A673 (cell line): ENCODE results near the gene DACT2.

Experiments used
- EZH2 ChIP-seq: fragments of 200-600 bp; sonication (generic); IDR thresholded peaks from 2 replicates; pipeline ENCODE4 v1.6.1; 2017; ENCODE audit warnings: borderline replicate concordance, low read depth, mild to moderate bottlenecking, mixed read lengths, antibody characterized with exemption, low read length; ENCODE audit not compliant: poor library complexity, severe bottlenecking
- TF ChIP-seq, protein P1 (sequence below): fragments of 300-800, 200-600 bp; sonication (generic); conservative IDR thresholded peaks from 2 replicates; pipeline ENCODE4 v1.5.1; 2017; ENCODE audit warnings: low read depth, mild to moderate bottlenecking, antibody characterized with exemption, low read length, moderate library complexity, mixed read lengths

DNA sequence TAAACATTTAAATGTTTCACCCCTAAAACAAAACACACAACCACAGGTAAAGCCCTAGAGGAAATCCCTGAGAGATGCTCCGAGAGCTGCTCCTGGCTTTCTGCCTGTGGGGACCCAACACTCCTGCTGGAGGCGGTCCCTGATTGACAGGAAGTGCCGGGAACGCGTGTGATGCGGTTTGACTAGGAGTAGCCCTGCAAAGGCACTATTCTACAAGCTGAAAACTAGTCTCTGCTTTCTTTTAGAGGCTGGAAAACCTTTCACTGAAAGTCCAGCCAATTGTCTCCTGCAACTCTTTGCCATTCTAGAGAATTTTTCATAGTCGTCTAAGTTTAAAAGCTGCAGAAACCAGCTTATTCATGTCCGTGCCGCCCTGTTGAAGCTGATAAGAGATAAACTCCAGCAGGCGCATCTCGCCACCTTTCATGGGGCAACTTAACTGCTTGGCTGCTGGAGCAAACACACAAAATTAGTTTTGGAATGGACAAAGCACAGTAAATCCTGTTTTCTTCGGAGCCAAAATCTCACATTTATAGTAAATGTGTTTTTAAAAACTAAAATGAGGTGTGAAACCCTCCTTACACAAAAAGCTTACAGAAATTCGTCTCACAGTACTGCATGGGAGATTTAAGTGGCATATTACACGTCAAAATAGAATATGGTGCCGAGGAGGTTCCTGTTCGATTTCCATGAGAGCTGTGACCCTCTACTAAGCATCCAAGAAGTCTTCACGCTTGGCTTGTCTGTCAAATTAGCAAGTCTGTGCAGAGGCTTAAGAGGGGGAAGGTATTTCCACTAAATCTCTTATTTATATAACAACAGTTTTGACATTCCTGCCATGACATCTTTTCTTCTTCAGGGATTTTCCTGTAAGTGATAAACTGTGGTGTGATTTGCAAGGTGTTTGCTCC lies 46.9 kb downstream of the DACT2 start:
- TF ChIP-seq, protein P1, sequence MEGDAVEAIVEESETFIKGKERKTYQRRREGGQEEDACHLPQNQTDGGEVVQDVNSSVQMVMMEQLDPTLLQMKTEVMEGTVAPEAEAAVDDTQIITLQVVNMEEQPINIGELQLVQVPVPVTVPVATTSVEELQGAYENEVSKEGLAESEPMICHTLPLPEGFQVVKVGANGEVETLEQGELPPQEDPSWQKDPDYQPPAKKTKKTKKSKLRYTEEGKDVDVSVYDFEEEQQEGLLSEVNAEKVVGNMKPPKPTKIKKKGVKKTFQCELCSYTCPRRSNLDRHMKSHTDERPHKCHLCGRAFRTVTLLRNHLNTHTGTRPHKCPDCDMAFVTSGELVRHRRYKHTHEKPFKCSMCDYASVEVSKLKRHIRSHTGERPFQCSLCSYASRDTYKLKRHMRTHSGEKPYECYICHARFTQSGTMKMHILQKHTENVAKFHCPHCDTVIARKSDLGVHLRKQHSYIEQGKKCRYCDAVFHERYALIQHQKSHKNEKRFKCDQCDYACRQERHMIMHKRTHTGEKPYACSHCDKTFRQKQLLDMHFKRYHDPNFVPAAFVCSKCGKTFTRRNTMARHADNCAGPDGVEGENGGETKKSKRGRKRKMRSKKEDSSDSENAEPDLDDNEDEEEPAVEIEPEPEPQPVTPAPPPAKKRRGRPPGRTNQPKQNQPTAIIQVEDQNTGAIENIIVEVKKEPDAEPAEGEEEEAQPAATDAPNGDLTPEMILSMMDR: no peak
- no peak for TF ChIP-seq EZH2
